ENCODE results near the gene ZSCAN26. TPM values are rescaled to one million over a fixed set of nuclear protein-coding genes. Genes with fewer than 3 reads are reported as not detected.

Gene ZSCAN26
- total RNA-seq, 1 experiment from 2014 or later, result 9.0 TPM

DNA sequence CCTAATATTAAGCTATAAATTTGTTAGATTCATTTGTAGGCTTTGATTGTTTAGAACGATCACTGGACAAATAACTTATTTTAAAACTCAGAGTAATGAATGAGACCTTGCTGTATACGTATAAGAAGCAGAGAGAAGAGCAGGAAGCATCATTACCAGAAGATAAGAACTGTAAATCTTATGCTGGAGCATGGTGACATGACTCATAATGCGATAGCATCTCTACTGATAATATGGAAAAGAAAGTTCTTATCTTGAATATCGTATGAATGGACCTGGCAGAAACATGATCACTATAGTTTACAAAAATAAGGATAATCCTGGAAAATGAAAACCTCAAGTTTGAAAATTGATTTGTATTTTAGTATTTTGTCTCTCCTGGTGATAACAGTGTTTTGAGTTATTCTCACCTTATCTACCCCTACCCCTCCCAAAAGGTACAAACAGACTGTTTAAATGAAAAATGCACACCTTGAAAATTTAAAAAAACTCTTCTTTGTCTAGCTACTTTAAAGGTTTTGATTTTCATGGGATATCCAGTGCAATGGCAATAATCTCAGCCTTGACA, 2.0 kb upstream of the ZSCAN26 start:
- H3K27ac Mint-ChIP-seq, result no peak overlapping the region
- no peaks in the 10 kb centered on the region for H3K9me3 Mint-ChIP-seq
- Histone ChIP-seq H2BK5ac (ENCODE audit: insufficient read length, low read length) (no peak overlapping the region), H3K4me2 (ENCODE audit: insufficient read depth, insufficient read length, low read length) (no peak overlapping the region), H2BK120ac (ENCODE audit: low read depth, low read length, poor library complexity, severe bottlenecking) (no peak overlapping the region), H3K56ac (ENCODE audit: insufficient read length, low read depth, low read length) (no peak overlapping the region), H3K27me3 (ENCODE audit: insufficient read depth, low read length) (no peaks in the 10 kb centered on the region), H3K18ac (ENCODE audit: insufficient read length, low read depth, low read length) (no peak overlapping the region), H3K4ac (ENCODE audit: low read depth, low read length) (no peak overlapping the region), H3K23ac (ENCODE audit: insufficient read length, low read depth, low read length) (no peak overlapping the region), H2AFZ (ENCODE audit: low read length) (no peak overlapping the region), H3K4me1 (ENCODE audit: insufficient read depth, low read length) (no peaks in the 10 kb centered on the region), H3K9me3 (ENCODE audit: control insufficient read depth, low read depth, low read length) (no peaks in the 10 kb centered on the region), H2BK15ac (ENCODE audit: low read depth, low read length) (no peak overlapping the region), H3K9ac (ENCODE audit: extremely low read depth, insufficient read length, low read length) (no peak overlapping the region), H3K14ac (ENCODE audit: insufficient read depth, low read length) (no peak overlapping the region), H3T11ph (ENCODE audit: low read length) (no peak overlapping the region), H3K27ac (ENCODE audit: insufficient read length, low read depth, low read length) (no peak overlapping the region), H2BK12ac (ENCODE audit: insufficient read length, low read depth, low read length) (no peak overlapping the region), H3K79me2 (ENCODE audit: insufficient read depth, low read length) (no peaks in the 10 kb centered on the region; the same call in 1 of the 2 replicates), H4K91ac (ENCODE audit: insufficient read length, low read depth, low read length) (no peak overlapping the region), H3K79me1 (ENCODE audit: insufficient read depth, low read depth, low read length, poor library complexity, severe bottlenecking) (no peaks in the 10 kb centered on the region), H3K23me2 (ENCODE audit: insufficient read length, low read depth, low read length, poor library complexity, severe bottlenecking) (peaks cover 4% of the 10 kb centered on the region), H2BK20ac (ENCODE audit: low read depth, low read length, poor library complexity, severe bottlenecking) (no peak overlapping the region), H4K20me1 (ENCODE audit: control insufficient read depth, insufficient read depth, insufficient read length) (no peaks in the 10 kb centered on the region), H4K5ac (ENCODE audit: insufficient read length, low read depth, low read length) (no peak overlapping the region), H4K8ac (replicated peaks; ENCODE audit: insufficient read length, low read depth, low read length) (no peak overlapping the region), H2AK5ac (ENCODE audit: insufficient read length, low read length) (no peak overlapping the region)
- H3K36me3 Mint-ChIP-seq (ENCODE audit: insufficient read depth in 1 of 3, low read depth in 3 of 3), result no peaks in the 10 kb centered on the region
- no peak for DNase-seq
- WGBS (ENCODE audit: extremely low coverage, insufficient read length, low lambda C conversion rate), result no CpG with 5 or more reads among the region's 4 CpGs
- H3K27me3 Mint-ChIP-seq (ENCODE audit: low read depth), result peaks cover 9% of the 10 kb centered on the region
- H3K4me3 Mint-ChIP-seq, result no peak overlapping the region
- H3K4me1 Mint-ChIP-seq, result peaks cover 0 to 3% of the 10 kb centered on the region in 2 experiments; a peak in 2 of 4 replicates
- TF ChIP-seq, protein P1, sequence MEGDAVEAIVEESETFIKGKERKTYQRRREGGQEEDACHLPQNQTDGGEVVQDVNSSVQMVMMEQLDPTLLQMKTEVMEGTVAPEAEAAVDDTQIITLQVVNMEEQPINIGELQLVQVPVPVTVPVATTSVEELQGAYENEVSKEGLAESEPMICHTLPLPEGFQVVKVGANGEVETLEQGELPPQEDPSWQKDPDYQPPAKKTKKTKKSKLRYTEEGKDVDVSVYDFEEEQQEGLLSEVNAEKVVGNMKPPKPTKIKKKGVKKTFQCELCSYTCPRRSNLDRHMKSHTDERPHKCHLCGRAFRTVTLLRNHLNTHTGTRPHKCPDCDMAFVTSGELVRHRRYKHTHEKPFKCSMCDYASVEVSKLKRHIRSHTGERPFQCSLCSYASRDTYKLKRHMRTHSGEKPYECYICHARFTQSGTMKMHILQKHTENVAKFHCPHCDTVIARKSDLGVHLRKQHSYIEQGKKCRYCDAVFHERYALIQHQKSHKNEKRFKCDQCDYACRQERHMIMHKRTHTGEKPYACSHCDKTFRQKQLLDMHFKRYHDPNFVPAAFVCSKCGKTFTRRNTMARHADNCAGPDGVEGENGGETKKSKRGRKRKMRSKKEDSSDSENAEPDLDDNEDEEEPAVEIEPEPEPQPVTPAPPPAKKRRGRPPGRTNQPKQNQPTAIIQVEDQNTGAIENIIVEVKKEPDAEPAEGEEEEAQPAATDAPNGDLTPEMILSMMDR (conservative IDR thresholded peaks at IDR 0.05), result no peak
